AG08395 (cell line): ENCODE data around the gene SGPP1.
"Not testable (repeated sequence)": the region's sequence is repeated elsewhere in the genome, so short reads cannot be mapped to it uniquely, and the experiment has no call there.

Source experiments
- DNase-seq: peaks from one replicate; pipeline ENCODE4 v3.0.0; 2012; ENCODE audit warnings: mixed read lengths, low spot score

SGPP1 gene

GRCh38 chr14:63672417-63673180, 55.3 kb downstream of the SGPP1 start:
- DNase-seq, result peak; percentile 4

- DNase-seq, result no peak
These were observed 55.9 kb downstream of the SGPP1 start for GRCh38 chr14:63671987-63672386.

- DNase-seq, result no peak
These were observed 57.2 kb downstream of the SGPP1 start for GRCh38 chr14:63670692-63671091.

GRCh38 chr14:63666335-63666734, 61.5 kb downstream of the SGPP1 start:
- DNase-seq, result no peak

GRCh38 chr14:63663428-63664341, 64.2 kb downstream of the SGPP1 start:
- DNase-seq, result no peak

GRCh38 chr14:63662776-63663175, 65.1 kb downstream of the SGPP1 start:
- DNase-seq, result no peak

- DNase-seq, result not testable (repeated sequence)
These were observed 66.0 kb downstream of the SGPP1 start for GRCh38 chr14:63661881-63662280.

- no peak for DNase-seq
These were observed 68.1 kb downstream of the SGPP1 start for GRCh38 chr14:63659726-63660125.

GRCh38 chr14:63656194-63656593, 71.7 kb downstream of the SGPP1 start:
- DNase-seq, result no peak

GRCh38 chr14:63654936-63655335, 72.9 kb downstream of the SGPP1 start:
- no peak for DNase-seq

- DNase-seq, result peak; percentile 45
These were observed 73.5 kb downstream of the SGPP1 start for GRCh38 chr14:63654346-63654745.

- DNase-seq, result no peak
These were observed 75.5 kb downstream of the SGPP1 start for GRCh38 chr14:63652406-63652805.

GRCh38 chr14:63650256-63650952, 77.5 kb downstream of the SGPP1 start:
- no peak for DNase-seq

- no peak for DNase-seq
These were observed 80.0 kb downstream of the SGPP1 start for GRCh38 chr14:63647696-63648410.

- DNase-seq, result no peak
These were observed 83.1 kb downstream of the SGPP1 start for GRCh38 chr14:63644741-63645140.

- no peak for DNase-seq
These were observed 85.0 kb downstream of the SGPP1 start for GRCh38 chr14:63642656-63643382.

GRCh38 chr14:63642229-63642611, 85.6 kb downstream of the SGPP1 start:
- DNase-seq, result peak; percentile 95

- DNase-seq, result peak; percentile 98
These were observed 86.2 kb downstream of the SGPP1 start, which contains the start of gene WDR89 for GRCh38 chr14:63641473-63642228. TSS of gene WDR89 (minus strand) at chr14:63641871. CDS start at chr14:63599942, 41,929 bp downstream.

- no peak for DNase-seq
These were observed 89.4 kb downstream of the SGPP1 start for GRCh38 chr14:63638493-63638892.

GRCh38 chr14:63636094-63636635, 91.7 kb downstream of the SGPP1 start:
- DNase-seq, result not testable (repeated sequence)
